Measurements from ENCODE around the gene ITGAD. TPM values are rescaled to one million over a fixed set of nuclear protein-coding genes. Genes with fewer than 3 reads are reported as not detected.

The ITGAD gene
- total RNA-seq, 1 donor: not detected

DNA sequence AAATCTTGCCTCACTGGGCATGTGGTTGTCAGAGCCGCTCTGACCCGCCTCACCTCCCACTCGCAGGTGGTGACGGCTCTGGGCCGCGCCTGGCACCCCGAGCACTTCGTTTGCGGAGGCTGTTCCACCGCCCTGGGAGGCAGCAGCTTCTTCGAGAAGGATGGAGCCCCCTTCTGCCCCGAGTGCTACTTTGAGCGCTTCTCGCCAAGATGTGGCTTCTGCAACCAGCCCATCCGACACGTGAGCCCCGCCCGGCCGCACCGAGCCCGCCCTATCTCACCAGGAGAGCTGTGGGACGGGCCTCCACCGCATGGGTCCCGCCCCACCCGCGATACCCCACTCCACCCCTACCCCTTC lies 82.8 kb downstream of the ITGAD start:
- Histone ChIP-seq H3K79me2 (ENCODE audit: insufficient read depth, low read length) (peaks cover 4% of the 10 kb centered on the region), H3K27ac (ENCODE audit: low read depth, low read length) (no peak overlapping the region), H2AFZ (ENCODE audit: low read length) (no peak overlapping the region), H3K4me3 (ENCODE audit: insufficient read depth, low read length) (no peak overlapping the region), H3K4me1 (ENCODE audit: insufficient read depth, low read length) (peaks cover 28% of the 10 kb centered on the region), H3K4me2 (ENCODE audit: insufficient read depth, low read length) (no peak overlapping the region), H3K36me3 (ENCODE audit: insufficient read depth, low read length) (peaks cover 41% of the 10 kb centered on the region), H3K27me3 (ENCODE audit: insufficient read depth, low read length) (no peaks in the 10 kb centered on the region), H3K9me3 (ENCODE audit: low read depth, low read length) (no peaks in the 10 kb centered on the region), H4K20me1 (ENCODE audit: insufficient read depth, low read length) (peaks cover 41% of the 10 kb centered on the region)
- TF ChIP-seq, protein P1, sequence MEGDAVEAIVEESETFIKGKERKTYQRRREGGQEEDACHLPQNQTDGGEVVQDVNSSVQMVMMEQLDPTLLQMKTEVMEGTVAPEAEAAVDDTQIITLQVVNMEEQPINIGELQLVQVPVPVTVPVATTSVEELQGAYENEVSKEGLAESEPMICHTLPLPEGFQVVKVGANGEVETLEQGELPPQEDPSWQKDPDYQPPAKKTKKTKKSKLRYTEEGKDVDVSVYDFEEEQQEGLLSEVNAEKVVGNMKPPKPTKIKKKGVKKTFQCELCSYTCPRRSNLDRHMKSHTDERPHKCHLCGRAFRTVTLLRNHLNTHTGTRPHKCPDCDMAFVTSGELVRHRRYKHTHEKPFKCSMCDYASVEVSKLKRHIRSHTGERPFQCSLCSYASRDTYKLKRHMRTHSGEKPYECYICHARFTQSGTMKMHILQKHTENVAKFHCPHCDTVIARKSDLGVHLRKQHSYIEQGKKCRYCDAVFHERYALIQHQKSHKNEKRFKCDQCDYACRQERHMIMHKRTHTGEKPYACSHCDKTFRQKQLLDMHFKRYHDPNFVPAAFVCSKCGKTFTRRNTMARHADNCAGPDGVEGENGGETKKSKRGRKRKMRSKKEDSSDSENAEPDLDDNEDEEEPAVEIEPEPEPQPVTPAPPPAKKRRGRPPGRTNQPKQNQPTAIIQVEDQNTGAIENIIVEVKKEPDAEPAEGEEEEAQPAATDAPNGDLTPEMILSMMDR (IDR thresholded peaks at IDR 0.05; ENCODE audit: extremely low read depth, low read depth, low read length): no peak
- no peak for DNase-seq (ENCODE audit: insufficient read length, low spot score, missing footprints)

Other genes with a start within 250 kb of the ITGAD start
- 0.29 TPM in 1 of 2 replicates, not detected in the other for gene PRSS36, start 243.3 kb upstream of the ITGAD start, total RNA-seq
- gene FUS, start 213.2 kb upstream of the ITGAD start, total RNA-seq: 24.2 and 30.4 TPM in 2 replicates
- gene PYCARD, start 190.6 kb upstream of the ITGAD start, total RNA-seq: 53.9 and 61.5 TPM in 2 replicates
- not detected in 2 replicates for gene TRIM72, start 179.2 kb upstream of the ITGAD start, total RNA-seq
- gene PYDC1, start 176.2 kb upstream of the ITGAD start, total RNA-seq: not detected in 2 replicates
- gene ITGAM, start 133.4 kb upstream of the ITGAD start, total RNA-seq: 0.36 TPM in 1 of 2 replicates, not detected in the other
- gene ITGAX, start 38.2 kb upstream of the ITGAD start, total RNA-seq: under 0.01 and 0.36 TPM in 2 replicates
- gene COX6A2, start 35.0 kb downstream of the ITGAD start, total RNA-seq: not detected in 2 replicates
- gene ZNF843, start 49.5 kb downstream of the ITGAD start, total RNA-seq: 1.1 and 1.2 TPM in 2 replicates
- gene ARMC5, start 66.2 kb downstream of the ITGAD start, total RNA-seq: 10.6 and 12.7 TPM in 2 replicates
- gene TGFB1I1, start 78.8 kb downstream of the ITGAD start, total RNA-seq: 60.1 and 70.4 TPM in 2 replicates
- gene SLC5A2, start 89.8 kb downstream of the ITGAD start, total RNA-seq: not detected in 2 replicates
- 48.5 and 53.0 TPM in 2 replicates for gene RUSF1, start 115.1 kb downstream of the ITGAD start, total RNA-seq
- gene AHSP, start 134.6 kb downstream of the ITGAD start, total RNA-seq: not detected in 2 replicates